ENCODE measurements around the gene ATP6V1F.
A peak's percentile ranks its signal among the peaks of the same experiment; 100 is the strongest.
"Not testable (repeated sequence)": the region's sequence is repeated elsewhere in the genome, so short reads cannot be mapped to it uniquely, and the experiment has no call there.

Gene ATP6V1F

DNA sequence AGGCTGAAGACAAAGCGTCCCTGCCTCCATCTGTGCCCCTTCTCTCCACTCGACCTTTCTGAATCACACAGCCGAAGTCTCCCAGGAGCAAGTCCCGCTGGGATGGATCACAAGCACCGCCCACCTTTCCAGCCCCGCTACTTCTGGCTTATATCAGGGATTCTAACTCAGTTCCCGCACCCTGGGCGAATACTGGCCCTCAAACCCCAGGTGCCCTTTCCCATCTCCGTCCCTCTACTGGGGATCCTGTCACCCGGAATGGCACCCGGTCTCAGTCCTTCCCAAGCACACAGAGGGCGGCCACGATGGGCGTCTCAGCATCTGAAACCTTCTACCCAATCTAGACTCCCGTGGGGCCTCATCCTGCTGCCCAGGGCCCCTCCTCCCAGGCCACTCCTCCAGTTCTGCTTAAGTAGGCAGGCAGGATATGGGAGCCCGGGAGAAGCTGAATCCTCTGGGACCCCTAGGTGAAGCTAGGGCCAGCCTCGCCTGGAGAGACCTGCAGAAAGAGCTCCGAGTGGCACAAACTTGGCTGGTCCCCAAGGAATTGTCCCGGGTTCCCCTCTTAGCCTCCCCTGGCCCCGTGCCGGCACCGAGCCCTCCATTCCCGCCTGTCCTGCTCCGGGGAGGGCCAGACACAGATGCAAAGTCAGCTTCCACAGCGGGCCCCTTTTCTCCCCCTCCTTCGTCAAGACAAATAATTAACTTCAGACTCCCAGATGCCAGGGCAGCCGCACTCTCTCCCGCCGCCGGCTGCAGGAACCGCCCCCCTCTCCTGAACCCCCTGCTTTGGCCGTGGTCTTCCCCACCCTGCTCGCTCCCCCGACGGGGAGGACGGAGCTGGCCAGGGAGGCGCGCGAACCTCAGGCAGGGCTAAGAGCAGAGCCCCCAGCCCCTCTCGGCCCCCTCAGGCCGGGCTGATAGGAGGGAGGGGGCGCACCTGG is 47.2 kb downstream of the ATP6V1F start:
- no peak overlapping the region for H3K27ac ChIP-seq (ENCODE audit: low read length)
- H3K4me2 ChIP-seq (ENCODE audit: low read length), result no peak overlapping the region
- H3K9ac ChIP-seq (ENCODE audit: low read length), result no peak overlapping the region
- H3K27me3 ChIP-seq (ENCODE audit: low read depth, low read length), result no peaks in the 10 kb centered on the region
- no peaks in the 10 kb centered on the region for H4K20me1 ChIP-seq (ENCODE audit: insufficient read depth, low read length)
- TF ChIP-seq, protein P1, sequence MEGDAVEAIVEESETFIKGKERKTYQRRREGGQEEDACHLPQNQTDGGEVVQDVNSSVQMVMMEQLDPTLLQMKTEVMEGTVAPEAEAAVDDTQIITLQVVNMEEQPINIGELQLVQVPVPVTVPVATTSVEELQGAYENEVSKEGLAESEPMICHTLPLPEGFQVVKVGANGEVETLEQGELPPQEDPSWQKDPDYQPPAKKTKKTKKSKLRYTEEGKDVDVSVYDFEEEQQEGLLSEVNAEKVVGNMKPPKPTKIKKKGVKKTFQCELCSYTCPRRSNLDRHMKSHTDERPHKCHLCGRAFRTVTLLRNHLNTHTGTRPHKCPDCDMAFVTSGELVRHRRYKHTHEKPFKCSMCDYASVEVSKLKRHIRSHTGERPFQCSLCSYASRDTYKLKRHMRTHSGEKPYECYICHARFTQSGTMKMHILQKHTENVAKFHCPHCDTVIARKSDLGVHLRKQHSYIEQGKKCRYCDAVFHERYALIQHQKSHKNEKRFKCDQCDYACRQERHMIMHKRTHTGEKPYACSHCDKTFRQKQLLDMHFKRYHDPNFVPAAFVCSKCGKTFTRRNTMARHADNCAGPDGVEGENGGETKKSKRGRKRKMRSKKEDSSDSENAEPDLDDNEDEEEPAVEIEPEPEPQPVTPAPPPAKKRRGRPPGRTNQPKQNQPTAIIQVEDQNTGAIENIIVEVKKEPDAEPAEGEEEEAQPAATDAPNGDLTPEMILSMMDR (IDR thresholded peaks at IDR 0.05; ENCODE audit: low read depth, low read length), result no peak
- no peak for TF ChIP-seq EZH2phosphoT487 (IDR thresholded peaks at IDR 0.05; ENCODE audit: low read depth)
- H3K4me1 ChIP-seq (ENCODE audit: low read length), result peaks cover 49% of the 10 kb centered on the region
- H3K79me2 ChIP-seq (ENCODE audit: low read length), result no peaks in the 10 kb centered on the region
- H3K36me3 ChIP-seq (replicated peaks; ENCODE audit: low read depth, low read length), result no peaks in the 10 kb centered on the region
- H2AFZ ChIP-seq (ENCODE audit: low read depth, low read length), result no peak overlapping the region
- no peak overlapping the region for H3K4me3 ChIP-seq (ENCODE audit: low read length)
- H3K9me3 ChIP-seq (ENCODE audit: insufficient read depth, low read length), result no peaks in the 10 kb centered on the region

DNA sequence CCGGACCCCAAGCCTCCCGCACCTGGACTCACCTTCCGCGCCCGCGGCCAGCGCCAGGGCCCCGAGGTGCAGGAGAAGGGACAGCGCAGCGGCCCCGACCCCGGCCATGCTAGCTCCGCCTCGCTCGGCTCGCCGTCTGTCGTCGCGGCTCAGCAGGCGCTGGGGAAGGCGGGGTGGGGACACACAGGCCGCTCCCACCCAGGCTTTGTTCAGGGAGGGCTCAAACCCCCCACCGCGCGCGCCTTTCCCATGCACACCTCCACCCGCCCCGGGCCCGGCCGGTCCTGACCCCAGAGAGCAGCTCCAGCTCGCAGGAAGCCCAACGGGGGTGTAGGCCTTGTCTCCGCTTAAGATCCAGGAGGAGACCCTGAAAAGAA is 47.9 kb downstream of the ATP6V1F start, which contains the start of gene KCP:
KCP (minus strand) TSS at position 141 of the 377 bp plus-strand sequence; CDS start at position 108, 33 bp downstream.
- peak within 1 kb of the TSS; percentile 40 for H3K4me2 ChIP-seq (ENCODE audit: low read length)
- no peaks in the 10 kb centered on the region for H3K36me3 ChIP-seq (replicated peaks; ENCODE audit: low read depth, low read length)
- no peaks in the 10 kb centered on the region for H4K20me1 ChIP-seq (ENCODE audit: insufficient read depth, low read length)
- no peak within 1 kb of the TSS for H3K4me3 ChIP-seq (ENCODE audit: low read length)
- no peaks in the 10 kb centered on the region for H3K79me2 ChIP-seq (ENCODE audit: low read length)
- TF ChIP-seq EZH2phosphoT487 (IDR thresholded peaks at IDR 0.05; ENCODE audit: low read depth), result no peak
- TF ChIP-seq, protein P1 (IDR thresholded peaks at IDR 0.05; ENCODE audit: low read depth, low read length), result no peak
- H3K9me3 ChIP-seq (ENCODE audit: insufficient read depth, low read length), result no peaks in the 10 kb centered on the region
- H2AFZ ChIP-seq (ENCODE audit: low read depth, low read length), result peak within 1 kb of the TSS; percentile 58; the same call in 1 of the 2 replicates
- H3K9ac ChIP-seq (ENCODE audit: low read length), result peak within 1 kb of the TSS; percentile 34; the same call in 1 of the 2 replicates
- H3K4me1 ChIP-seq (ENCODE audit: low read length), result peaks cover 50% of the 10 kb centered on the region
- H3K27ac ChIP-seq (ENCODE audit: low read length), result peak within 1 kb of the TSS; percentile 61
- H3K27me3 ChIP-seq (ENCODE audit: low read depth, low read length), result no peaks in the 10 kb centered on the region

DNA sequence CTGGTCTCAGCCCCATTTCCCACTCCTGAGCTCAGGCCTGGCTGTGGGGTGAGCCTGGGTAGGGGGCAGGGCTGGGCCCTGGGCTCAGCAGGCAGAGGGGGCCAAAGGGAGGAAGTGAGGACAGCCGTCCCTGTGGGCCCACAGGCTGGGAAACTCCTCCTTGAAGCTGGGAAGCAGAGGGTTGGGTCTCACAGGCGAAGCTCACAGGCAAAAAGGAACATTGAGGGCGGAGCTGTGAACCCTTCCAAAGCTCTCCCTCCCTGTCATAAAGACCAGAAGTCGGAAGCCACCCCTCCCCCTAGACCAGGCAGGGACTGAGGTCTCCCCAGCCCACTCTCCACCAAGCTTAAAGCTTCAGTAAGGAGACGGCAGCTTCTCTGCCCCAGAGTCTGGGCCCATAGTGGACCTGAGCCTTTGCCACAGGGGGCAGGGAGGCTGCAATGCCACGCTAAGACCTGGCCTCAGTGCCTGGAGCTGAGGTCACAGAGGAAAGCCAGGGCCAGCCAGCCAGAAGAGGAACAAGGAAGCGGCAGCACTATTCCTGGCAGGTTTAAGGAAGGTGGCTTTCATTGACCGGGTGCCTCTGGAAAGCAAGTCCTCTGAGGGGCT is 48.9 kb downstream of the ATP6V1F start:
- Histone ChIP-seq H3K36me3 (replicated peaks; ENCODE audit: low read depth, low read length) (no peaks in the 10 kb centered on the region), H3K9ac (ENCODE audit: low read length) (peak overlapping the region; percentile 34; the same call in 1 of the 2 replicates), H4K20me1 (ENCODE audit: insufficient read depth, low read length) (no peaks in the 10 kb centered on the region), H3K27me3 (ENCODE audit: low read depth, low read length) (no peaks in the 10 kb centered on the region), H3K4me3 (ENCODE audit: low read length) (no peak overlapping the region), H2AFZ (ENCODE audit: low read depth, low read length) (peak overlapping the region; percentile 58; the same call in 1 of the 2 replicates), H3K27ac (ENCODE audit: low read length) (peak overlapping the region; percentile 61), H3K9me3 (ENCODE audit: insufficient read depth, low read length) (no peaks in the 10 kb centered on the region), H3K4me2 (ENCODE audit: low read length) (peak overlapping the region; percentile 40), H3K4me1 (ENCODE audit: low read length) (peaks cover 51% of the 10 kb centered on the region), H3K79me2 (ENCODE audit: low read length) (no peaks in the 10 kb centered on the region)
- TF ChIP-seq, protein P1 (IDR thresholded peaks at IDR 0.05; ENCODE audit: low read depth, low read length), result no peak
- TF ChIP-seq EZH2phosphoT487 (IDR thresholded peaks at IDR 0.05; ENCODE audit: low read depth), result no peak

DNA sequence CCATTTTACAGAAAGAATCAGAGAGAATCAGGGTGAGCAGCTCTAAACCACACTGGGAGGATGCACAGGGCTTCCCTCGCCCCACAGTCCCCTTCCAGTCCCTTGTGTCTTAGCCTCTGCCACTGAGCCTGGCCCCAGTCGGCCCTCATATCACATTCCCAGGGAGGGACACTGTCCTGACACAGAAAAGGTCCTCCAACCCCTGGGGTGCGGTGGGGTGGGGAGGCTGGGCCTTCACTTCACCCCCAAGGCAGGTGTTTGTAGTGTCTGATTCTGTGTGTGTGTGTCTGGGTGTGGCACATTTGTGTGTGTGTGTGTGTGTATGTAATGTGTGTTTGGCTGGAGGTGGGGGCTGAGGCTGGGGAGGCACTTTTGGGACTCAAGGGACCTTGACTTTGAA is 49.6 kb downstream of the ATP6V1F start:
- peak overlapping the region; percentile 61 for H3K27ac ChIP-seq (ENCODE audit: low read length)

DNA sequence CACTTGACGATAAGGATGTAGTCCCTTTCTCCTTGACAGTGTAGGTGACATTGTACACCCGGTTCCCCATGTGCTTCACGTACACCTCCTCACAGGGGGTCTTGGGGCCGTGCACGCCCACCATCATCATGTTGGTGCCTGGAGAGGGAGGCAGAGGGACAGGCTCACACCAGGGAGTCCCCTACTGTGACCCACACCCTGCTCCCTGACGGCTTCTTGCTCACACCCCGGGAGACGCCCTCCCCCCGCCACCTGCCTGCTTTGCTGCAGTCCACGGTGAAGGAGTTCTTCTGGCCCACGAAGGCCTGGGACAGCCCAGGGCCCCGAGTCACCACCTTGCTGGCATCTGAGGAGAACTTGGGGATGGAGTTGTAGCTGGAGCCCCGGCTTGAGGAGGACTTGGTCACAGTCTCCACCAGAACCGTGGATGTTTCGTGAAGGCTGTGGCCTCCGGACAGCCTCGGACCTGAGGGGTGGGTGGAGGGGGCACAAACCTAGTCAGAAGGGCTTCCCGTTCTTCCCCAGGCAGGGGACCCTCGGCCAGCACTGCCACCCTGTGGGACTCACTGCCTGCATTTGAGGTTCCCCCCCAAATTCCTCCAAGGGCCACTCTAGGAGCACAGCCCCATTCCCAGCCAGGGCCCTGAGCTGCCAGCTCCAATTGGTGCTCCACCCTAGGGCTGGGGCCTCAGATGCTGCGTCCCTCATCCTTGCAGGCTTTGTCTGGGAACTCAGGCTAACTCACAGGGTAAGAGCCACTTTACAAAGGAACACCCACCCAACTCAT is 50.2 kb downstream of the ATP6V1F start:
- H4K20me1 ChIP-seq (ENCODE audit: insufficient read depth, low read length); H3K27me3 ChIP-seq (ENCODE audit: low read depth, low read length); H3K9ac ChIP-seq (ENCODE audit: low read length); H3K4me2 ChIP-seq (ENCODE audit: low read length); H3K27ac ChIP-seq (ENCODE audit: low read length); H3K36me3 ChIP-seq (replicated peaks; ENCODE audit: low read depth, low read length); H3K79me2 ChIP-seq (ENCODE audit: low read length); H2AFZ ChIP-seq (ENCODE audit: low read depth, low read length); H3K9me3 ChIP-seq (ENCODE audit: insufficient read depth, low read length); H3K4me3 ChIP-seq (ENCODE audit: low read length): not testable (repeated sequence)
- H3K4me1 ChIP-seq (ENCODE audit: low read length), result peaks cover 51% of the 10 kb centered on the region

More for the DNA sequence above, 49.6 kb downstream of the ATP6V1F start:
- Histone ChIP-seq H3K4me3 (ENCODE audit: low read length) (no peak overlapping the region), H3K4me2 (ENCODE audit: low read length) (peak overlapping the region; percentile 40), H3K9me3 (ENCODE audit: insufficient read depth, low read length) (no peaks in the 10 kb centered on the region), H3K9ac (ENCODE audit: low read length) (peak overlapping the region; percentile 34; the same call in 1 of the 2 replicates), H3K79me2 (ENCODE audit: low read length) (no peaks in the 10 kb centered on the region), H3K27me3 (ENCODE audit: low read depth, low read length) (no peaks in the 10 kb centered on the region), H3K36me3 (replicated peaks; ENCODE audit: low read depth, low read length) (no peaks in the 10 kb centered on the region), H3K4me1 (ENCODE audit: low read length) (peaks cover 51% of the 10 kb centered on the region), H2AFZ (ENCODE audit: low read depth, low read length) (peak overlapping the region; percentile 58; the same call in 1 of the 2 replicates), H4K20me1 (ENCODE audit: insufficient read depth, low read length) (no peaks in the 10 kb centered on the region)
- TF ChIP-seq, protein P1 (IDR thresholded peaks at IDR 0.05; ENCODE audit: low read depth, low read length), result no peak
- no peak for TF ChIP-seq EZH2phosphoT487 (IDR thresholded peaks at IDR 0.05; ENCODE audit: low read depth)
